OCI-LY7 (cell line): ENCODE data around the gene CACNA1I.

Experiments
- CTCF ChIP-seq: fragments of 200-600 bp; sonication (generic); conservative IDR thresholded peaks from 2 replicates; pipeline ENCODE4 v1.5.1; 2014; ENCODE audit warnings: mild to moderate bottlenecking, antibody characterized with exemption, low read length, moderate library complexity, mixed read lengths
- EZH2phosphoT487 ChIP-seq: fragments of 200-600 bp; sonication (generic); IDR thresholded peaks from 2 replicates; pipeline ENCODE4 v1.6.1; 2018; ENCODE audit warnings: low read depth, borderline replicate concordance, mild to moderate bottlenecking, mixed run types, antibody characterized with exemption, low read length, moderate library complexity, mixed read lengths

GRCh38 chr22:39589875-39590274 lies 19.3 kb downstream of the CACNA1I start:
- TF ChIP-seq CTCF (no peak), EZH2phosphoT487 (no peak)
